ENCODE data around the gene TMEM255A. TPM values are rescaled to one million over a fixed set of nuclear protein-coding genes. Genes with fewer than 3 reads are reported as not detected.

The TMEM255A gene
- total RNA-seq, 1 experiment from 2014 or later: 0.07 TPM

DNA sequence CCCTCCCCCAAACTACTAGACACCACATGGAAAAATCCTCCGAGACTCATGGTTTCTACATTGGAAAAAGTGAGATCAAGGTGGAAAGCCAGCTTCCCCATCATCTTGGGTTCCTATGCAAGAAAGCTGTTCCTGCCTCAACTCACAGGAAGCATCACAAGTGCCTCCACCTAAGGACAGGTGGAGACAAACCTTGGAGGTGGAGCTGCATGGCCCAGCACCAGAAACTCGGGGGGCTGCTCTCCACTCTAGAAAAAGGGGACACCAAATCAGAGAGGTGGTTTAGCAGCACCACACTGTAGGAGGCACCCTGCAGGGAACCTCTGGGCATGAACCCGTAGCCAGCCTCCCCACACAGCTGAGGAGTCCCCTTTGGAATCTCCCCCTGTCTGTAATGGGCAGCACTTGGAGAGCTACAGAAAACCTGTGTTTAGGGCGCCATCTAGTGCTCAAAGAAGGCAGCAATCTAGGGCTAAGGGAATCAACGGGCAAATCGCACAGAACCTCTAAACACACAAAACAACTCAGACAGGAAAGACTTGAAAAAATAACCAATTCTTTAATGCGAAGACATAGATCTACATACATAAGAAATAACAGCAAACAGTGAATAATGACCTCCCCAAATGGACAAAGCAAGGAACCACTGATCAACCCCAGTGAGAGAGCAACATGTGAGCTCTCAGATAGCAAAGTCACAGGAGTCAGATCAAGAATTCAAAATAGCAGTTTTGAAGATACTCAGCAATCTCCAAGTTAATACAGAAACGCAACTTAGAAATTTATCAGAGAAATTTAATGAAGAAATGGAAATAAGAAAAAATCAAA is 97.6 kb downstream of the TMEM255A start:
- DNase-seq (ENCODE audit: extremely low read depth, low read depth): peak; percentile 53

Other genes with a start within 250 kb of the TMEM255A start
- gene RHOXF2B, start 233.8 kb downstream of the TMEM255A start, total RNA-seq (2014; rRNA removed; shearing (Covaris generic)): 0.23 TPM in 1 of 2 replicates, not detected in the other
- gene RHOXF1, start 195.5 kb downstream of the TMEM255A start, total RNA-seq (2014; rRNA removed; shearing (Covaris generic)): not detected in 2 replicates
- gene RHOXF2, start 152.8 kb downstream of the TMEM255A start, total RNA-seq (2014; rRNA removed; shearing (Covaris generic)): not detected in 2 replicates
- 21.9 and 24.4 TPM in 2 replicates for gene ZBTB33, start 60.6 kb downstream of the TMEM255A start, total RNA-seq (2014; rRNA removed; shearing (Covaris generic))
- gene ATP1B4, start 50.6 kb upstream of the TMEM255A start, total RNA-seq (2014; rRNA removed; shearing (Covaris generic)): not detected in 2 replicates
- gene LAMP2, start 157.8 kb upstream of the TMEM255A start, total RNA-seq (2014; rRNA removed; shearing (Covaris generic)): 89.4 and 106 TPM in 2 replicates
- 53.9 and 59.4 TPM in 2 replicates for gene CUL4B, start 249.5 kb upstream of the TMEM255A start, total RNA-seq (2014; rRNA removed; shearing (Covaris generic))

Data from NCI-H460 (cell line).